Upper lobe of left lung (tissue), 6 donors: Measurements from ENCODE around the gene TFPI. TPM values are rescaled to one million over a fixed set of nuclear protein-coding genes. Genes with fewer than 3 reads are reported as not detected.
A peak's percentile ranks its signal among the peaks of the same experiment; 100 is the strongest.

Experiments
- ATAC-seq, 2 donors: fragments of 200-7000 bp; cut with Tn5 transposase; one replicate each; pipeline ENCODE4 v1.9.1; 2022; ENCODE audit warnings: mild to moderate bottlenecking in 2 of 2, moderate library complexity in 2 of 2; ENCODE audit not compliant: low FRiP score in 2 of 2
- DNase-seq, 2 donors: peaks; one replicate each; pipeline ENCODE4 v3.0.0-alpha.2; 2019 to 2020
- H3K27ac ChIP-seq, 4 donors: fragments of 200-600 bp; sonication (generic); one replicate each; pipeline ENCODE4 v1.5.1; 2016 to 2019
- H3K27me3 ChIP-seq, 4 donors: fragments of 200-600 bp; sonication (generic); one replicate each; pipeline ENCODE4 v1.5.1; 2017 to 2019
- H3K36me3 ChIP-seq, 4 donors: fragments of 200-600 bp; sonication (generic); one replicate each; pipeline ENCODE4 v1.5.1; 2016 to 2019
- H3K4me1 ChIP-seq, 4 donors: fragments of 200-600 bp; sonication (generic); one replicate each; pipeline ENCODE4 v1.5.1; 2018 to 2019
- H3K4me3 ChIP-seq, 4 donors: fragments of 200-600 bp; sonication (generic); one replicate each; pipeline ENCODE4 v1.5.1; 2017 to 2019; ENCODE audit warnings: mild to moderate bottlenecking in 2 of 4, moderate library complexity in 1 of 4
- H3K9me3 ChIP-seq, 4 donors: fragments of 200-600 bp; sonication (generic); one replicate each; pipeline ENCODE4 v1.5.1; 2018 to 2019
- CTCF ChIP-seq, 6 experiments: fragments of 450-650 bp in 4 of 6; fragments of 200-600 bp in 2 of 6; sonication (generic) in 2 of 6; IDR thresholded peaks; one replicate each; pipeline ENCODE4 v1.5.1; 2016 to 2019; ENCODE audit warnings: antibody characterized with exemption in 6 of 6
- EP300 ChIP-seq, 4 donors: sonication (generic); formaldehyde crosslinking; IDR thresholded peaks; one replicate each; pipeline ENCODE4 v1.5.1; 2017; ENCODE audit warnings: antibody characterized with exemption in 4 of 4, control low read depth in 2 of 4
- POLR2A ChIP-seq, 4 donors: fragments of 450-650 bp; IDR thresholded peaks; one replicate each; pipeline ENCODE4 v1.5.1; 2016 to 2017; ENCODE audit warnings: antibody characterized with exemption in 4 of 4, mild to moderate bottlenecking in 2 of 4
- POLR2AphosphoS5 ChIP-seq, 2 donors: sonication (generic); formaldehyde crosslinking; IDR thresholded peaks; one replicate each; pipeline ENCODE4 v1.5.1; 2017; ENCODE audit warnings: antibody characterized with exemption in 2 of 2
- WGBS, 2 donors: methylation state at CpG; one replicate each; pipeline ENCODE4 v1.1.5; 2017 to 2018; 5-methylcytosine and 5-hydroxymethylcytosine counted together
- total RNA-seq, 6 donors: library from RNA; depleted of rRNA in 4 of 6; stranded (reverse); fragments of >200 nt in 4 of 6; gene quantifications; one replicate each; pipeline versions ENCODE4 v1.1.0 to v1.2.1, GENCODE V29; 2016 to 2021
- donor health status: DM: no; HTN: no; CAD: no; lungs with moderate emphysema.
- donor health status: DM: no; HTN: yes; CAD: no; lungs with severe emphysema.

Gene TFPI
- total RNA-seq, 6 donors from 2014 or later: 92.3 to 293 (median 243) TPM

DNA sequence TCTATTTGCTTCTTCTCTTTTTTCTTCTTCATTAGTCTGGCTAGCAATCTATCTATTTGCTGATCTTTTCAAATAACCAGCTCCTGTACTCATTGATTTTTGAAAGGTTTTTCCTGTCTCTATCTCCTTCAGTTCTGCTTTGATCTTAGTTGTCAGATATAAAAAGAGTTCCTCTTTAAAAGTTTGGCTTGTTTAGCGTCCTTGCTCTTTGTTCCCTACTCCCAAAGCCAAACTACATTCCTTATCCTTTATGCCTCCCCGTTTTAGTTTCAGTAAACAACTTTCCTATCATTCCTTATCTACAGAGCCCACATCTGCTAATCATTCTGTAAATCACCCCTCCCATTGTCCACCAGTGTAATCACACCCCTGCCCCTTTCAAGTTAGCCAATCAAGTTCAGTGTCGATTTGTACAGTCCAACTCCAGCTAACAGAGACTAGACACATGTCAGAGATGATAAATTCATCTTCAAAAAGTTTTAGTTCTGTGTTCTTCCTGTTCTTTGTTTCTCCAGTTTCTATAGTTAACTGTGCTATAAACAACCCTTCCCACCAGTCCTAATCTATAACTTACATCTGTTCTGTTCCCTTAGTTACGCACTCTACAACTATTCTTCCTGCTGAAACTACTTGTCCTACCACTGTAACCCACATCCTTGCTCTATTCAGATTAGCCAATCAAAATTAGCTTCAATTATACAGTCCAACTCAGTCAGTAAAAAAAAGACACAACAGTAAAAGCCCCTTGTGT, 44.4 kb downstream of the TFPI start:
- H3K27me3 ChIP-seq: no peaks in the 10 kb centered on the region
- 26 to 38% methylated on average over 4 of the region's 4 CpGs for WGBS, 2 donors
- TF ChIP-seq POLR2A (IDR thresholded peaks at IDR 0.05) (no peak), POLR2AphosphoS5 (IDR thresholded peaks at IDR 0.05) (peak in 1 of 2 donors; percentile 38), EP300 (IDR thresholded peaks at IDR 0.05) (peak in 2 of 4 donors; percentile 1), CTCF (IDR thresholded peaks at IDR 0.05) (no peak)
- DNase-seq (no peak), ATAC-seq (peak; percentile 51 to 68)
- H3K36me3 ChIP-seq: peaks cover 0 to 5% (median 0%) of the 10 kb centered on the region in 4 donors
- peak overlapping the region in 3 of 4 donors; percentile 9 to 58 (median 48) for H3K27ac ChIP-seq
- H3K4me3 ChIP-seq: no peak overlapping the region
- H3K9me3 ChIP-seq: peaks cover 0 to 4% (median 2%) of the 10 kb centered on the region in 4 donors
- peaks cover 0 to 17% (median 6%) of the 10 kb centered on the region in 4 donors for H3K4me1 ChIP-seq

- no peak for ATAC-seq
- DNase-seq: no peak
- Histone ChIP-seq H3K36me3 (peaks cover 0 to 1% (median 0%) of the 10 kb centered on the region in 4 donors), H3K27me3 (no peaks in the 10 kb centered on the region), H3K4me1 (peaks cover 3 to 38% (median 32%) of the 10 kb centered on the region in 4 donors), H3K9me3 (peaks cover 0 to 4% (median 2%) of the 10 kb centered on the region in 4 donors), H3K4me3 (no peak overlapping the region), H3K27ac (no peak overlapping the region)
- TF ChIP-seq CTCF (IDR thresholded peaks at IDR 0.05) (no peak), POLR2A (IDR thresholded peaks at IDR 0.05) (no peak), EP300 (IDR thresholded peaks at IDR 0.05) (no peak), POLR2AphosphoS5 (IDR thresholded peaks at IDR 0.05) (no peak)
- WGBS, 2 donors: 81 to 83% methylated on average over 3 of the region's 3 CpGs
Measured at GRCh38 chr2:187506416-187506815, 47.8 kb downstream of the TFPI start.

- Histone ChIP-seq H3K4me1 (peaks cover 10 to 46% (median 41%) of the 10 kb centered on the region in 4 donors), H3K4me3 (no peak overlapping the region), H3K27ac (peak overlapping the region in 2 of 4 donors; percentile 48 to 80), H3K9me3 (peaks cover 0 to 4% (median 2%) of the 10 kb centered on the region in 4 donors), H3K36me3 (no peaks in the 10 kb centered on the region), H3K27me3 (no peaks in the 10 kb centered on the region)
- no peak for DNase-seq
- no peak for ATAC-seq
- 55 to 66% methylated on average over 3 of the region's 3 CpGs for WGBS, 2 donors
- no peak for TF ChIP-seq POLR2AphosphoS5 (IDR thresholded peaks at IDR 0.05)
- no peak for TF ChIP-seq EP300 (IDR thresholded peaks at IDR 0.05)
- TF ChIP-seq CTCF (IDR thresholded peaks at IDR 0.05): no peak
- TF ChIP-seq POLR2A (IDR thresholded peaks at IDR 0.05): no peak
Measured at GRCh38 chr2:187505065-187505672, 49.1 kb downstream of the TFPI start.

DNA sequence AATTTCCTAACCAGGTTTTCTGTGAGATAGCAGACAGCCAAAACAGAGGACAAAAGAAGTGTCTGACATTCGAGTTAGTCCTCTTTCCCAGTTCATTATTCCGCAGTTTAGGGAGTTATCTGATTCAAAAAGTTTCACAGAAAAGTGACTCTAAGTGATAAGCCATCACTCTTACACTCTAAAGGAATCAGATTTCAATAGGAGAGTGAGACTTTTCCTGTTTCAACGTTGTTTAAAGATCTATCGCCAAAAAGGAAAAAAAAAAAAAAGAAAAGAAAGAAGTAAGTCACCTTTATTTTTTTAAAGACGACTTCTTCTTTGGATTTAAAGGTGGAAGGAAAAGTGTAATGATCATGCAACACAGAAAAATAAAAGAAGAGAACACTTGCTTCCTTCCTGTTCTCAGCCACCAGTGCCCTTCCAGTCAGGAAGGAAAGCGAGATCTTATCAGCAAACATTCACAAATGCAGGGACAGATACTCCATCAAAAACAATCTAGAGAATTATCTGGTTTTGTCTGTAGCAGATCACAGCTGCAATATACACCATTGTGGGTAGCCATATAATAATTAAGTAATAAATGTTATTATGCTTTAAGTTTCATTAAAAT, 49.8 kb downstream of the TFPI start:
- ATAC-seq (no peak), DNase-seq (no peak)
- Histone ChIP-seq H3K27ac (peak overlapping the region in 2 of 4 donors; percentile 52 to 80), H3K9me3 (peaks cover 0 to 4% (median 2%) of the 10 kb centered on the region in 4 donors), H3K4me3 (no peak overlapping the region), H3K36me3 (no peaks in the 10 kb centered on the region), H3K4me1 (peaks cover 10 to 48% (median 41%) of the 10 kb centered on the region in 4 donors), H3K27me3 (no peaks in the 10 kb centered on the region)
- no peak for TF ChIP-seq CTCF (IDR thresholded peaks at IDR 0.05)
- TF ChIP-seq POLR2AphosphoS5 (IDR thresholded peaks at IDR 0.05): no peak
- TF ChIP-seq POLR2A (IDR thresholded peaks at IDR 0.05): no peak
- TF ChIP-seq EP300 (IDR thresholded peaks at IDR 0.05): no peak
- WGBS, 2 donors: 6 to 11% methylated on average over 6 of the region's 6 CpGs
